Left renal pelvis (tissue), 4 donors: ENCODE results near the gene UNC5C. TPM values are rescaled to one million over a fixed set of nuclear protein-coding genes. Genes with fewer than 3 reads are reported as not detected.
A peak's percentile ranks its signal among the peaks of the same experiment; 100 is the strongest.

Experiments
- DNase-seq, 4 donors: peaks; one replicate each; pipeline ENCODE4 v3.0.0-alpha.2; 2013; ENCODE audit warnings: low read depth in 4 of 4, low spot score in 3 of 4
- polyA plus RNA-seq, 4 donors: library from polyadenylated mRNA; unstranded; fragments of 120-200 nt; gene quantifications; one replicate each; pipeline ENCODE4 v1.2.1, GENCODE V29; 2013; ENCODE audit not compliant: insufficient read length in 4 of 4

Gene UNC5C
- polyA plus RNA-seq, 4 donors: 20.8 to 39.8 (median 37.4) TPM

DNA sequence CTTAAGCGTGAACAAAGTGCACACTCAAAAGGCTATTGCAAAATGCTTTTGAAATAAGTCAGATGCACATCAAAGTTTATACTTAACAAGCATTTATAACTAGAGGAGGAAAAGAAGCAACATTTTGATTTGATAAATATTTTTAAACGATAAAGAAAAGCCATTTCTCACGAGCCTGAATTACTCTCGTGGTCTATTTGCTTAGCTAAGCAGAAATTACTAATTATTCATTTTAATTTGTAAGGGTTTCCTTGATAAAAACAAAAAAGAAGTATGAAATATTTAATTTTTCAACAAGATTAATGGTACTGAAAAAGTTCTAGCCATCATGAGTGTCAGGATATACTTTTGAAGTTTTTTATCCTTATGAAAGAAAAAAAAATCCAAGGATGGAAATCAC, 78.2 kb downstream of the UNC5C start:
- DNase-seq: no peak

DNA sequence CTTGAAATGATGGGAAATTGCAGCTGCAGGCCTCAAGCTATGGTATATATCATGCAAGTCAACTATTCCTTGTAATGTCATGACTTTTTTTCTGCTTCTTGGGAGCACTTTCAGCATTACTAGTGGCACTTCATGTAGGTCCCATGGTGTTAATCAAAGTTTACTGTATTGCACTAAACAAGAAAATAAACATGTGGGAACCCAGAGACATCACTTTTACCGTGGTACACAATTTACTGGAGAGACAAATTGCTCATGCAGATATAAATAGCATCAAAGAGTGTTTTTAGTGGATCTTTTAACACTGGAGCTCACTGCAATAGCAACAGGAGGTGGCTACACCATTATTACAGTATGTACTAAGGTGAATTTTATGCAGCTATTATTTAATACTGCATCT, 79.2 kb downstream of the UNC5C start:
- no peak for DNase-seq

DNA sequence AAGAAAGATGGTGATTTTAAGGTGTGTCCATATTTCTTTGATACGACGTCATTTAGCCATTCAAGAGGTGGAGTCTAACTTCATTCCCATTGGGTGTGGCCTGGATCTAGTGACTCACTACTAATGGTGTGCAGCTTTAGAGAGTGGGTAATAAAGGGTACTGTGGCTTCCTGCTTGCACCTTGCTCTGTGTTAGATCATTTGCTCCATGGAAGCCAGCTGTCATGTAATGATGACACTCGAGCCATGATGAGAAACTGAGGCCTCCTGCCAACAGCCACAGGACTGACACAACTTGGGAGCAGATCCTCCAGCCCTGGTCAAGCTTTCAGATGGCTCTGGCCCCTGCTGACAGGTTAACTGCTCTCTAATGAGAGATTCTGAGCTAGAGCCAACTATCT, 82.0 kb downstream of the UNC5C start:
- no peak for DNase-seq

DNA sequence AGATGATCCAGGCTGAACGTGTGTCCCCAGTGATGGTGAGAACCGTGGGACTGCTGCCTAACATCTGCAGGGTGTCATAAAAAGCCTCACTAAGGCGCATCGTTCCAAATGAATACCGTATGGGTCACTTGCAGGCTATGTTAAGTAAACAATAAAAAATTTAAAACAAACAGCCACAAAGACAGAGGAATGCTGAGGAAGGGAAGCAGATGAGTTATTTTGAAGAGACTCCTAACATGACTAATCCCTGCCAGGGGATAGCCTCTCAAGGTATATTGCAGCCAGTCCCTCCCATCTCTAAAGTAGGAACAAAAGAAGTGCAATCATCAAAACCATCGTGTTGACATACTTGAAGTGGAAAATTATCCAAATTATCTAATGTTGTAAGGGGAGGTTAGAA, 83.8 kb downstream of the UNC5C start:
- peak in 2 of 4 donors; percentile 14 to 24 for DNase-seq

DNA sequence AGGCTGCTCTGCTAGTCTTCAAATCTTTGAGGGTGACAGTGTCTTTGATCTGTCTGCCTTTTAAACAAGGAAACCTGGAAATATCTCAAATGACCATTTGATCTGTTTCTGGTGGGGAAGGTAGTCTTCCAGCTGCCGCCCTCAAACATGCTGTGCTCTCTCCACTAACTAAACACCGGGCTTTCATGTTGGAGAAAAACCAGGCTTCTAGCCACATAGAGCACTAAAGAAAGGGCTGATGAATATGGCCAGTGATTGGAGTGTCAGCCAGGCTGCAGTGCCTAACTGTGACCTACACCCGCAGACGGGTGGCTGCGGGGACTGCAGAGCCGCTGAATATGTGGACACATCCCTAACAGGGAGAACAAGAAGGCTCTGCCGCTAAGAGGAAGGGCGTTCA, 85.9 kb downstream of the UNC5C start:
- DNase-seq: no peak

DNA sequence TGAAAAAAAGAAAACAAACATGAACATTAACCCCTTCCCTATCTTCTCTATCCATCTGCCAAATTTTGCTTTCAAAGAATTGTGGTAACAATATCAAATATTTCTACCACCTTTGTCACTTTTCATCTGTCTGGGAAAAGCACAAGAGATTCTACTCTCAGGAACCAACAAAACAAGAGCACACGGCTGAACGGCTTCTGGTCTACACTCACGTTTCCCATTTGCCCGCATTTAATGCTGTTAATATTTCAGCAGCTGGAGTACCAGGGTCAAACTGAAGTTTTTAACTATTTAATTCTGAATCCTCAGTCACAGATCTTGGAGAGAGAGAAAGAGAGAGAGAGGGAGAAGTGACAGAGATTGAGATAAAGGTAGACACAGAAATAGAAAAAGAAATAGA, 91.4 kb downstream of the UNC5C start:
- no peak for DNase-seq

GRCh38 chr4:95450294-95450693, 98.5 kb downstream of the UNC5C start:
- DNase-seq: no peak

- no peak for DNase-seq
Observed at GRCh38 chr4:95446173-95446572, 102.6 kb downstream of the UNC5C start.

DNA sequence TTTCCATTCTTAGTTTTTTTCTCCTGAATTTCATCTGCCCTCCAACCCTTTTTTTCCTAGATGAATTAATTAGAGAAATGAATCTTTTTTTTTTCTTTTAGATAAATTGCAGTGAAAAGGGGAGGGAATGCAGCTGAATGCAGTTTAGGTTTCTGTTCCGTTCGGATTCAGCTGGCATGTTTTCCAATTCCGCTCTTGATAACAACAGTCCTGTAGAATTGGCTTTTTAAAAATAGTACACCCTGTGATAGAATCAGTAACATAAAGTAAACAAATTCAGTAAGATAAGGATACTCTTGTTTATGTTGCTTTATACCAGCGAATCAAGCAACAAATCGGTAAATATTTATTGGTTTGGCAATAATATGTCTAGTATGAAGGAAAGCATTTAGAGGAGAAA, 103.5 kb downstream of the UNC5C start:
- no peak for DNase-seq

GRCh38 chr4:95444812-95445211, 104.0 kb downstream of the UNC5C start:
- no peak for DNase-seq

- no peak for DNase-seq
Observed at GRCh38 chr4:95439896-95440295, 108.9 kb downstream of the UNC5C start.

DNA sequence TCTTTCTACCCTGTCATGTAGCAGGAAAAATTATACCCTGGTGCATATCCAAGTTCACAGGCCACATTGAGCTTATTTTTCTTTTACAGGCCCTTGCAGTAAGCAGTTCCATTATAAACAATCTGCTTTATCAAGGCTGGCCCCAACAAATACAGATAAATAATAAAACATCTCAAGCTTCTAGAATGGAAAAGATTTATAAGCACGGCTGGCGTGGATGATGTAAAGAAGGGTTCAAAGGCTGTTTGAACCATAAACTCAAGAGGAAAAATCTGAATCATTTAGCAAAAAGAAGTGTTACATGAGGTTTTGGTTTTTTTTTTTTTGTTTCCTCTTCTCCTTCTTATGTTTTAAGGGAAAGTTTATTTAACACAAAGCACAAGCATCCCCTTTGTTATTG, 109.7 kb downstream of the UNC5C start:
- DNase-seq: peak in 1 of 4 donors; percentile 24

DNA sequence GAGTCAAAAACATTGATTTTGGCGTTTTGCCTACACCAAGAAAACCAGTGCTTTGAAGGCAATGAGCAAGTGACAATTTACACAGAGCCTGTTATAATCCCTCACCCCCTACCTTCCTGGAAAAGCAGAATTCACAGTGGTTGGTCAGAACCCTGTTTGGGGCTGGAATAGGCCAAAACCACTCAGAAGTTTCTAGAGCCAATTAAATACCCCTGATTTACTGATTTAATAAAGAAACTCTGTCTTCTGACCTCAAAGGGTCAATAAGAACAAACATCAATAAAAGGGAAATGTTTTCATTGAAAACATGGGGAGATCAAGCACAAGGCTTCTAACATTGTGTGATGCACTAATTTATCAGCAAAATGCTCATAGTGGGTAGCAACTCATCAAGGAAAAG, 116.3 kb downstream of the UNC5C start:
- DNase-seq: peak in 2 of 4 donors; percentile 18 to 29

GRCh38 chr4:95431678-95432077, 117.1 kb downstream of the UNC5C start:
- no peak for DNase-seq

GRCh38 chr4:95429416-95429815, 119.4 kb downstream of the UNC5C start:
- no peak for DNase-seq

DNA sequence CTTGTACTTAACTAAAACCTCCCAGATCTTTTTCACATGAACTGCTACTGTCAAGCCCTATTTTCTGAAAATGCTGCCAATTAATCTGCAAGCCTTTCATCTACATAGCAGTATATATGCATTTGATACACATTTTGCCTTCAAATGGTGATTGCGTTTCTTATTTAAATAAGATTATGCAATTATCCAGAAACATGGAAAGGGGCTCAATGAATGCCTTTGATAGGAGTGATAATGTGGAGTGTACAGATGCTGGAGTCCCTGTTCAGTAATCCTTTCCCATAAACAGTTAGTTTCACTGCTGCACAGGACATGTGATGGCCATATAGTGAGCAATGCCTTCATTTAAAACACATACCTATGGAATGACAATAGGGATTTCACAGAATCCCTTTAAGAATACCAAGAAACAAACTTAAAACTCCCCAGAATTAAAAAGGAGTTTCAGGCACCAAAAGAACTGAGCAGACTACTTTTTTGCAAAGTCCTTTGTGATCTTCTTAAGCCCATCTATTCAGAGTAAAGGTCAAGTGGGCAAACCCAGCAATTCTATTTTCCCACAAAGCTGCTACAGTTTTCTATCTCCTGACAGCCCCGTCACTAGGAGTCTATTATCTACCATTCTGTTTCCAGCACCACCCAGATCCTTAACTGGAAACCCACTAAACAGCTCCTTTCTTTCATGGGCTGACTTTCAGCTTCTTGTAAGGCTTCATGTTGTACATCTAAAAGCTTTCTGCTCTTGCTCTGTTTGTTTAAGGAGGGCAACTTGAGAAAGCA, 120.3 kb downstream of the UNC5C start:
- no peak for DNase-seq

DNA sequence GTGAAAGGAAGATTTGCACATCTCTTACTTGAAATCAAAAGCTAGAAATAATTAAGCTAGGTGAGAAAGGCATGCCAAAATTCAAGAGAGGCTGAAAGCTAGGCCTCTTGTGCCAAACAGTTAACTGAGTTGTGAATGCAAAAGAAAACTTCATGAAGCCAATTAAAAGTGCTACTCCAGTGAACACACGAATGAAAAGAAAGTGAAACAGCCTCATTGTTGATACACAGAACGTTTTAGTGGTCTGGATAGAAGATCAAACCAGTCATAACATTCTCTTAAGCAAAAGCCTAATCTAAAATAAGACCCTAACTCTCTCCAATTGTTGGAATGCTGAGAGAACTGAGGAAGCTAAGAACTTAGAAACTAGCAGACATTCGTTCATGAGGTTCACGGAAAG, 122.3 kb downstream of the UNC5C start:
- no peak for DNase-seq

DNA sequence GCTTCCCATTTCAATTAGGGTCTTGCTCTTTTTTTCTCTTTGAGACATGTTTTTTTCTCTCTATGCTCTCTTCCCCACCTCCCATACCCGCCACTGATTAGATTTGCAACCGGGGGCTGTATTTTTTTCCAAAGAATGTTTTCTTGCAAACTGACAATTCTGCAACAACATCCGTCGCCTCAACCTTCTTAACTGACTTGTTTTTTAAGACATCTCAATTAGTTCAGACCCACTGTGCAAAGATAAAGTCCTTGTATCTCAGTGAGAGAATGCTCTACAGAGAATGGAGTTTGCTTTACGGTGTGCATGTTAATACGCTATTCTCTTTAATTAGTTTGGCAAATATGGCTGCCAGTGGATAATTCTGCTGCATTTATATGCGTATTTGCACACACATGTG, 126.3 kb downstream of the UNC5C start:
- no peak for DNase-seq

GRCh38 chr4:95421869-95422268, 126.9 kb downstream of the UNC5C start:
- no peak for DNase-seq

GRCh38 chr4:95417531-95417930, 131.2 kb downstream of the UNC5C start:
- DNase-seq: no peak

GRCh38 chr4:95415346-95415771, 133.4 kb downstream of the UNC5C start:
- DNase-seq: no peak

GRCh38 chr4:95411371-95412088, 137.2 kb downstream of the UNC5C start:
- DNase-seq: no peak
